Endothelial cell of umbilical vein (primary cell): Measurements from ENCODE around the gene MFNG.

Experiments
- JUN ChIP-seq: IDR thresholded peaks from 2 replicates; pipeline ENCODE4 v1.6.1; 2011; ENCODE audit warnings: borderline replicate concordance, low read depth; ENCODE audit not compliant: insufficient read length, insufficient read depth
- POLR2A ChIP-seq: IDR thresholded peaks from 2 replicates; pipeline ENCODE4 v1.6.1; 2012; ENCODE audit warnings: low read depth, mild to moderate bottlenecking, control low read depth, low read length
- TF ChIP-seq, protein P1 (sequence below), 2 donors: IDR thresholded peaks; 1 replicate in 1 of 2; 2 replicates in 1 of 2; pipeline ENCODE4 v1.5.1; 2011; ENCODE audit warnings: low read length in 2 of 2, mild to moderate bottlenecking in 2 of 2, moderate library complexity in 2 of 2, control low read depth in 1 of 2, inconsistent platforms in 1 of 2, low read depth in 1 of 2; ENCODE audit not compliant: insufficient read depth in 1 of 2; ENCODE audit errors: extremely low read depth in 1 of 2

DNA sequence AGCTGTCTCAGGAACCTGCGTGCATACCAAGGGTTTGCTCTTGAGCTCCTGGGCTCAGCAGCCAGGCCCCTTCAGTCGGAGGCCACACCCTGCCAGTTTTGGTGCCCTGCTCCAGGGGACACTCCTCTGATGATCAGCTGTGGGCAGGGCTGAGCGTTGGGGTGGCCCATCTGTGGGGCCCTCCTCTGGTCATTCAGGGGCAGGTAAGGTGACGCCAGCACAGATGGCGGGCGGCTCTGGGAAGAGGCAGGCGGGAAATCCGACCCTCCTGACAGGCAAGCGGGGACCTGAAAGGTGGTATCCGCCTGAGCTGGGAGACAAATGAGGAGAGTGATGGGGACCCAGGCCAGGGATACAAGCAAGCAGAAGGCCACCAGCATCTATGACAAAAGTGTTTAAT lies 3.8 kb upstream of the MFNG start:
- TF ChIP-seq, protein P1, sequence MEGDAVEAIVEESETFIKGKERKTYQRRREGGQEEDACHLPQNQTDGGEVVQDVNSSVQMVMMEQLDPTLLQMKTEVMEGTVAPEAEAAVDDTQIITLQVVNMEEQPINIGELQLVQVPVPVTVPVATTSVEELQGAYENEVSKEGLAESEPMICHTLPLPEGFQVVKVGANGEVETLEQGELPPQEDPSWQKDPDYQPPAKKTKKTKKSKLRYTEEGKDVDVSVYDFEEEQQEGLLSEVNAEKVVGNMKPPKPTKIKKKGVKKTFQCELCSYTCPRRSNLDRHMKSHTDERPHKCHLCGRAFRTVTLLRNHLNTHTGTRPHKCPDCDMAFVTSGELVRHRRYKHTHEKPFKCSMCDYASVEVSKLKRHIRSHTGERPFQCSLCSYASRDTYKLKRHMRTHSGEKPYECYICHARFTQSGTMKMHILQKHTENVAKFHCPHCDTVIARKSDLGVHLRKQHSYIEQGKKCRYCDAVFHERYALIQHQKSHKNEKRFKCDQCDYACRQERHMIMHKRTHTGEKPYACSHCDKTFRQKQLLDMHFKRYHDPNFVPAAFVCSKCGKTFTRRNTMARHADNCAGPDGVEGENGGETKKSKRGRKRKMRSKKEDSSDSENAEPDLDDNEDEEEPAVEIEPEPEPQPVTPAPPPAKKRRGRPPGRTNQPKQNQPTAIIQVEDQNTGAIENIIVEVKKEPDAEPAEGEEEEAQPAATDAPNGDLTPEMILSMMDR (IDR thresholded peaks at IDR 0.05; ENCODE audit: extremely low read depth in 1 of 2, insufficient read depth in 1 of 2, low read depth in 1 of 2, low read length in 2 of 2): no peak
- TF ChIP-seq JUN: no peak
- no peak for TF ChIP-seq POLR2A
